Astrocyte (in vitro differentiated cells and primary cell): Measurements from ENCODE around the gene PRM3. TPM values are rescaled to one million over a fixed set of nuclear protein-coding genes. Genes with fewer than 3 reads are reported as not detected.

Experiments used
- DNase-seq: peaks from one replicate; pipeline ENCODE4 v3.0.0-alpha.2; 2010; ENCODE audit warnings: low read depth
- FAIRE-seq: peaks from 2 replicates; lab custom pipeline; 2011; peaks lifted over from hg19 to GRCh38; lab: Jason Lieb, UNC
- H2AFZ ChIP-seq: 2 replicates; pipeline ENCODE4 v1.6.0; 2012; ENCODE audit warnings: low read depth, low read length, inconsistent platforms
- H3K27ac ChIP-seq: 2 replicates; pipeline ENCODE4 v1.5.1; 2011; ENCODE audit warnings: low read depth, low read length, inconsistent platforms
- H3K27me3 ChIP-seq: 2 replicates; pipeline ENCODE4 v1.6.0; 2011; ENCODE audit warnings: low read length, inconsistent platforms; ENCODE audit not compliant: insufficient read depth
- H3K36me3 ChIP-seq: 2 replicates; pipeline ENCODE4 v1.5.1; 2011; ENCODE audit warnings: low read length, inconsistent platforms; ENCODE audit not compliant: insufficient read depth
- H3K4me1 ChIP-seq: 2 replicates; pipeline ENCODE4 v1.5.1; 2011; ENCODE audit warnings: low read length, inconsistent platforms; ENCODE audit not compliant: insufficient read depth
- H3K4me2 ChIP-seq: 2 replicates; pipeline ENCODE4 v1.6.0; 2012; ENCODE audit warnings: low read length, inconsistent platforms
- H3K4me3 ChIP-seq: 2 replicates; pipeline ENCODE4 v1.5.1; 2011; ENCODE audit warnings: low read depth, mild to moderate bottlenecking, low read length, inconsistent platforms; ENCODE audit not compliant: insufficient read depth
- H3K79me2 ChIP-seq: 2 replicates; pipeline ENCODE4 v1.6.0; 2012; ENCODE audit warnings: mild to moderate bottlenecking, low read length, inconsistent platforms; ENCODE audit not compliant: insufficient read depth
- H3K9ac ChIP-seq: 2 replicates; pipeline ENCODE4 v1.6.0; 2012; ENCODE audit warnings: mild to moderate bottlenecking, low read length, inconsistent platforms
- H3K9me3 ChIP-seq: 2 replicates; pipeline ENCODE4 v1.5.1; 2012; ENCODE audit warnings: low read depth, mild to moderate bottlenecking, low read length, inconsistent platforms; ENCODE audit not compliant: insufficient read depth
- H4K20me1 ChIP-seq: 2 replicates; pipeline ENCODE4 v1.6.0; 2012; ENCODE audit warnings: low read length, inconsistent platforms; ENCODE audit not compliant: insufficient read depth
- H3K27ac Mint-ChIP-seq: one replicate; pipeline ENCODE4 v1.8.0; 2021; ENCODE audit warnings: mild to moderate bottlenecking, mixed read lengths; ENCODE audit not compliant: unreplicated experiment
- H3K27me3 Mint-ChIP-seq: one replicate; pipeline ENCODE4 v1.8.0; 2021; ENCODE audit warnings: low read depth, mixed read lengths; ENCODE audit not compliant: unreplicated experiment
- H3K36me3 Mint-ChIP-seq: one replicate; pipeline ENCODE4 v1.8.0; 2021; ENCODE audit warnings: low read depth, mixed read lengths; ENCODE audit not compliant: unreplicated experiment
- H3K4me1 Mint-ChIP-seq: one replicate; pipeline ENCODE4 v1.8.0; 2021; ENCODE audit warnings: low read depth, mixed read lengths; ENCODE audit not compliant: unreplicated experiment
- H3K4me3 Mint-ChIP-seq: one replicate; pipeline ENCODE4 v1.8.0; 2021; ENCODE audit warnings: mild to moderate bottlenecking, moderate library complexity, mixed read lengths; ENCODE audit not compliant: unreplicated experiment
- H3K9me3 Mint-ChIP-seq: one replicate; pipeline ENCODE4 v1.8.0; 2021; ENCODE audit warnings: mild to moderate bottlenecking, mixed read lengths; ENCODE audit not compliant: unreplicated experiment
- CTCF ChIP-seq: IDR thresholded peaks from 2 replicates; pipeline ENCODE4 v1.5.1; 2011; ENCODE audit warnings: low read depth, mild to moderate bottlenecking, inconsistent platforms, low read length, moderate library complexity; ENCODE audit not compliant: insufficient read depth
- EZH2 ChIP-seq: IDR thresholded peaks from 2 replicates; pipeline ENCODE4 v1.6.1; 2012; ENCODE audit warnings: mild to moderate bottlenecking, low read length, inconsistent platforms; ENCODE audit not compliant: insufficient read depth
- total RNA-seq: library from RNA; stranded (reverse); gene quantifications from 2 replicates; pipeline ENCODE4 v1.2.1, GENCODE V29; 2021

The PRM3 gene
- total RNA-seq, 1 donor from 2014 or later = not detected

- DNase-seq (no peak), FAIRE-seq (no peak)
- peaks cover 7% of the 10 kb centered on the region for H3K9me3 Mint-ChIP-seq
- no peaks in the 10 kb centered on the region for H3K4me1 ChIP-seq
- H4K20me1 ChIP-seq = no peaks in the 10 kb centered on the region
- H3K9me3 ChIP-seq = no peaks in the 10 kb centered on the region
- peaks cover 29% of the 10 kb centered on the region for H3K27me3 Mint-ChIP-seq
- no peak within 1 kb of the TSS for H3K27ac ChIP-seq
- no peak within 1 kb of the TSS for H3K9ac ChIP-seq
- H3K27ac Mint-ChIP-seq = no peak within 1 kb of the TSS
- peaks cover 2% of the 10 kb centered on the region for H3K36me3 Mint-ChIP-seq
- peaks cover 4% of the 10 kb centered on the region for H3K4me1 Mint-ChIP-seq
- no peak within 1 kb of the TSS for H3K4me2 ChIP-seq
- H3K4me3 Mint-ChIP-seq = no peak within 1 kb of the TSS
- TF ChIP-seq EZH2 = no peak
- TF ChIP-seq CTCF = no peak
- peaks cover 2% of the 10 kb centered on the region for H3K27me3 ChIP-seq
- H3K79me2 ChIP-seq = no peaks in the 10 kb centered on the region
- no peak within 1 kb of the TSS for H2AFZ ChIP-seq
- no peak within 1 kb of the TSS for H3K4me3 ChIP-seq
- no peaks in the 10 kb centered on the region for H3K36me3 ChIP-seq
Measured at GRCh38 chr16:11276143-11276895, 2.9 kb upstream of the PRM3 start, which contains the start of gene PRM2. Gene PRM2, minus strand, starts transcription at chr16:11276480. Its CDS starts 110 bp downstream, at chr16:11276370.

GRCh38 chr16:11274964-11275363 lies 1.5 kb upstream of the PRM3 start:
- Mint-ChIP-seq H3K36me3 (peaks cover 2% of the 10 kb centered on the region), H3K4me3 (no peak overlapping the region), H3K27me3 (peaks cover 35% of the 10 kb centered on the region), H3K4me1 (peaks cover 4% of the 10 kb centered on the region), H3K27ac (no peak overlapping the region), H3K9me3 (peaks cover 7% of the 10 kb centered on the region)
- no peak overlapping the region for H3K27ac ChIP-seq
- no peak overlapping the region for H3K9ac ChIP-seq
- H3K27me3 ChIP-seq = peaks cover 2% of the 10 kb centered on the region
- no peaks in the 10 kb centered on the region for H3K79me2 ChIP-seq
- no peak overlapping the region for H3K4me3 ChIP-seq
- no peaks in the 10 kb centered on the region for H4K20me1 ChIP-seq
- H3K9me3 ChIP-seq = no peaks in the 10 kb centered on the region
- no peak for TF ChIP-seq CTCF
- no peak for TF ChIP-seq EZH2
- H3K36me3 ChIP-seq = no peaks in the 10 kb centered on the region
- no peak for FAIRE-seq
- DNase-seq = no peak
- H2AFZ ChIP-seq = no peak overlapping the region
- H3K4me2 ChIP-seq = no peak overlapping the region
- no peaks in the 10 kb centered on the region for H3K4me1 ChIP-seq
